GM12891 (cell line): ENCODE results near the gene TK2.

Experiments used
- PAX5 ChIP-seq: IDR thresholded peaks from 2 replicates; pipeline ENCODE4 v1.6.1; 2011; ENCODE audit warnings: low read length, moderate library complexity, mild to moderate bottlenecking; ENCODE audit not compliant: insufficient read depth, severe bottlenecking
- POLR2A ChIP-seq: IDR thresholded peaks from 2 replicates; pipeline ENCODE4 v1.6.1; 2011; ENCODE audit warnings: low read depth, low read length, control low read depth
- POLR2AphosphoS5 ChIP-seq: IDR thresholded peaks from 2 replicates; pipeline ENCODE4 v1.6.1; 2011; ENCODE audit warnings: low read depth, low read length, control low read depth
- POU2F2 ChIP-seq: IDR thresholded peaks from 2 replicates; pipeline ENCODE4 v1.6.1; 2011; ENCODE audit warnings: low read depth, mild to moderate bottlenecking, control low read depth, low read length, moderate library complexity
- TAF1 ChIP-seq: IDR thresholded peaks from 2 replicates; pipeline ENCODE4 v1.6.1; 2011; ENCODE audit warnings: low read depth, low read length, control low read depth

GRCh38 chr16:66460703-66461102, 89.2 kb downstream of the TK2 start:
- TF ChIP-seq POLR2AphosphoS5 (no peak), POLR2A (no peak), TAF1 (no peak), PAX5 (no peak), POU2F2 (no peak)
